Endometrium (tissue), 2 donors: ENCODE measurements around the gene IGFBP4.
A peak's percentile ranks its signal among the peaks of the same experiment; 100 is the strongest.
"Not testable (repeated sequence)": the region's sequence is repeated elsewhere in the genome, so short reads cannot be mapped to it uniquely, and the experiment has no call there.

Experiments used
- FAIRE-seq: peaks from 2 replicates; lab custom pipeline; 2012; peaks lifted over from hg19 to GRCh38; lab: Jason Lieb, UNC
- donor health status: control.
- donor health status: control.

Gene IGFBP4

DNA sequence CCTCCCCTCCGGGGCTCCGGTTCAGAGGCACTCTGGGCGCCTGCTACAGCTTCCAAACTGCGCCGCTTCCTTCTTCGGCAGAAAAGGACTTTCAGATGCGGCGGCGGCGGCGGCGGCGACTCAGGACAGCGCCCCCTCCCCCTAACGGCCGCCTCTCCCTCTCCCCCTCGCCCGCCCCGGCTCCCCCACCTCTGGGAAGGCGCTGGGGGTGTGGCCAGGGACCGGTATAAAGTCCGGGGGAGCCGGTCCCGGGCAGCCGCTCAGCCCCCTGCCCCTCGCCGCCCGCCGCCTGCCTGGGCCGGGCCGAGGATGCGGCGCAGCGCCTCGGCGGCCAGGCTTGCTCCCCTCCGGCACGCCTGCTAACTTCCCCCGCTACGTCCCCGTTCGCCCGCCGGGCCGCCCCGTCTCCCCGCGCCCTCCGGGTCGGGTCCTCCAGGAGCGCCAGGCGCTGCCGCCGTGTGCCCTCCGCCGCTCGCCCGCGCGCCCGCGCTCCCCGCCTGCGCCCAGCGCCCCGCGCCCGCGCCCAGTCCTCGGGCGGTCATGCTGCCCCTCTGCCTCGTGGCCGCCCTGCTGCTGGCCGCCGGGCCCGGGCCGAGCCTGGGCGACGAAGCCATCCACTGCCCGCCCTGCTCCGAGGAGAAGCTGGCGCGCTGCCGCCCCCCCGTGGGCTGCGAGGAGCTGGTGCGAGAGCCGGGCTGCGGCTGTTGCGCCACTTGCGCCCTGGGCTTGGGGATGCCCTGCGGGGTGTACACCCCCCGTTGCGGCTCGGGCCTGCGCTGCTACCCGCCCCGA is at the start of gene IGFBP4:
IGFBP4 (plus strand) TSS at position 255 of the 792 bp plus-strand sequence; CDS start at position 541, 286 bp downstream.
- FAIRE-seq: no peak

DNA sequence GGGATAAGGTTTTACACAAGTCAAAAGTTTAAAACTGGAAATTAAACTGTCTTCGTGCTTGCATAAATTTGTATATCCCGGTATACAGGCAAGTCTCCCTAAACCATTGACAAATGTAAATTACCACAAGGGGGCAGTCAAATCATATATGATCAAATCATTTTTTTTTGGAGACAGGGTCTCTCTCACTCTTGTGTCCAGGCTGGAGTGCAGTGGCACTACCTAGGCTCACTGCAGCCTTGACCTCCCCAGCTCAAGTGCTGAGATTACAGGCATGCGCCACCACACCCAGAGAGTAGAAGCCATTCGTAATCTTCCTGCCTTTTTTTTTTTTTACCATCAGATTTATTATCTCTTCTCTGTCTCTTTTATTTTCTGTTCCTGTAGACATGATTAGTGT is 44.1 kb upstream of the IGFBP4 start:
- FAIRE-seq: no peak

DNA sequence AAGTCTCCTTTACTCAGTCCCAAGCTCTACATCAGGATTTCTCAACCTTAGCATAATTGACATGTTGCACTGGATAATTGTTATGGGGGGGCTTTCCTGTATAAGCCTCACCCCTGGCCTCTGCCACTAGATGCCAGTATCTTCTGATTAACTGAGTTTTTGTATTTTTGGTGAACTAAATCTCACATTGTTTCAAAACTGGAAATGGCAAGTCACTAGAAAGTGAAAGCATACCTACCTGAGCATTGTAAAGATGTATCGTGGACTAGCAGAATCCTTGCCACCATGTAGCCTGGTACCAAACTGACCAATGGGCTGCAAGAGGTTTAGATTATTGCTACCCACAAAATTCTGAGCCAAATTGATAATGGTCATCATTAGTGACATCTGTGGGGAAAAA is 40.6 kb upstream of the IGFBP4 start:
- no peak for FAIRE-seq

DNA sequence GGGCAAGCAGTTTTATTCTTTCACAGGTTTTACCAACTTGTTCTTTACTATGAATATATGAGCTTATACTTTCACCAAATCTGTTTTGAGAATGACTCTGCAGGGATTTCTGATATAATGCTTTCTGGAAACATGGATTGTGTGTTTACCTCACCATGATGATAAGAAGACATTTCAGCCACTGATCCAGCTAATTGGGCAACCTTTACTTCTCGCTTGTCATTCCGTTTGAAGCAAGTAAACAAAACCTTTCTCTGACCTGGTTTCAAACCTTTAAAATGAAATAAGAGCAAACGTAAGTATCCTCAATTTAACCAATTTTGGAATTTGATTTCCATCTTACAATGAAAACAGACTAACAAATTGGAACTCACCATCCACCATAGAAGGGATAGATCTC is 39.2 kb upstream of the IGFBP4 start:
- no peak for FAIRE-seq

DNA sequence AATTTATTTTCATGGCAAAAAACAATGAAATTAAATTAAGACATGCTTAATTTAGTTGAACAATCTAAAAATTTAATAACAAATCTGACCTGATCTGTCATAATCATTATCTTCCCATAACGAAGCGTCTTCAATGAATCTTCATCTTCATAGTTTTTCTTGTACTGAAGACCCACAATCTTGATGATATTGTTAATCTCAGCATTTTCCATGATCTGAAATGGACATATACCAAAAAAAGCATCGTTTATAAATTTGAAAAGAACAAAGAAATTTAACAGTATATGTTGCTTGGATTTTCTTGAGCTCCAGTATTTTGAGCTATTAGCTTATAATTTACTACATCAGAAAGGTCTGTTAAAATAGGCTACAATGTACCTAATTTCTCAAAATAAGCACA is 35.8 kb upstream of the IGFBP4 start:
- FAIRE-seq: no peak

DNA sequence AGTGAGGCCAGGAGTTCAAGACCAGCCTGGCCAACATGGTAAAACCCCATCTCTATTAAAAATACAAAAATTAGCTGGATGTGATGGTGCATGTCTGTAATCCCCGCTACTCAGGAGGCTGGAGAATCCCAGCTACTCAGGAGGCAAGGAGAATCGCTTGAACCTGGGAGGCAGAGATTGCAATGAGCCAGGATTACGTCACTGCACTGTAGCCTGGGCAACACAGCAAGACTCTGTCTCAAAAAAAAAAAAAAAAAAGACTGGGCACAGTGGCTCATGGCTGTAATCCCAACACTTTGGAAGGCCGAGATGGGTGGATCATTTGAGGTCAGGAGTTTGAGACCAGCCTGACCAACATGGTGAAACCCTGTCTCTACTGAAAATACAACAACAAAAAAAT is 33.7 kb upstream of the IGFBP4 start:
- FAIRE-seq: not testable (repeated sequence)

DNA sequence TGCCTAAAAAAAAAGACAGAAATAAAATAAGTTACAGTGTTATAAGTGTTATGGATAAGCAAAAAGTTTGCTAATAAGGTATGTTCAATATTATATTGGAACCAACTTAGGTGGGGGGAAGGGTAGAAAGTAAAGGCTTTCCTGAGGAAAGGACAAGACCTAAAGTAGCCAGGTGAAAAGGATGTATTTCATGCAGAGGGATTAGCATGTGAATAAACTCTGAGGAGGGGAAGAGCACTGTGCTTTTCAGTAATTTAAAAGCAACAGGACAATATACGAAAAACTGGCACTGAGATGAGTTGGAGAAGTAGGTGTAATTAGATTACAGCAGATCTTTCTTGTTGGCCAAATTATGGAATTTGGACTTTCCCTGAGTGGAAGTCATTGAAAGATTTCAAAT is 33.2 kb upstream of the IGFBP4 start:
- no peak for FAIRE-seq

DNA sequence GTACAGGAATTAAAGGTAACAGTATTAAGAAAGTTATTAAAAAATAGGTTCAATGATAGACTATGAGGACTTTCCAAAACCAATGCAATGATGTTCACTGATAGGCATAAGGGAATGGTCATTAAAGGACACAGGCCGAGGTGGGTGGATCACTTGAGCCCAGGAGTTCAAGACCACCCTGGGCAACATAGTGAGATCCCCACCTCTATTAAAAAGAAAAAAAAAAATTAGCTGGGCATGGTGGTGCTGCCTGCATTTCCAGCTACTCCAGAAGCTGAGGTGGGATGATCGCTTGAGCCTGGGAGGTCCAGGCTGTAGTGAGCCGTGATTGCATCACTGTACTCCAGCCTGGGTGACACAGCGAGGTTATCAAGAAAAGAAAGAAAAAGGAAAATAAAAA is 31.4 kb upstream of the IGFBP4 start:
- no peak for FAIRE-seq

DNA sequence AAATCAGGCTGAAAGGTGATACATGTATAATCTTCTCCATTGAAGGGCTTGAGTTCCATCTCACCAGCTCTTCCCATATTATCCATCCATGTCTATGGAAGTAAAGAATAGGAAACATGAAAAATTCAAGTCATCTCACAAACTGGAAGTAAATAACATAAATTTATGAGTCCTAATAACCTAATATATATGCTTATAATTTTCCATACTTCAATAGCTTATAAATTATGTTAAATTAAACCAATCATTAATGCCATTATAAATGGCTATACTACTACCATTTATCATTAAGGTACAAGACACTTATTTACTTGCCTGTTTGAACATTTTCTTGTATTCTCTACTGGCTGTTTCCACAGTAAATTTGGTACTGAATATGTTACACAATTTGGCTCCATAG is 30.4 kb upstream of the IGFBP4 start:
- no peak for FAIRE-seq

DNA sequence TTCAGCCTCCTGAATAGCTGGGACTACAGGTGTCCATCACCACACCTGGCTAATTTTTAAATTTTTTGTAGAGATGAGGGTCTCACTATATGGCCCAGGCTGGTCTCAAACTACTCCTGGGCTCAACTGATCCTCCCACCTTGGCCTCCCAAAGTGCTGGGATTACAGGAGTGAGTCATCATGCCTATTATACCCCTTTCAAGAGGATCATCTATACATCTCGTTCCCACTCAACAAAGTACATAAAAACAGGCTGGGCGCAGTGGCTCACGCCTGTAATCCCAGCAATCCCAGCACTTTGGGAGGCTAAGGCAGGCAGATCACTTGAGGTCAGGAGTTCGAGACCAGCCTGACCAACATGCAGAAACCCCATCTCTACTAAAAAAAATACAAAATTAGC is 28.9 kb upstream of the IGFBP4 start:
- FAIRE-seq: not testable (repeated sequence)

DNA sequence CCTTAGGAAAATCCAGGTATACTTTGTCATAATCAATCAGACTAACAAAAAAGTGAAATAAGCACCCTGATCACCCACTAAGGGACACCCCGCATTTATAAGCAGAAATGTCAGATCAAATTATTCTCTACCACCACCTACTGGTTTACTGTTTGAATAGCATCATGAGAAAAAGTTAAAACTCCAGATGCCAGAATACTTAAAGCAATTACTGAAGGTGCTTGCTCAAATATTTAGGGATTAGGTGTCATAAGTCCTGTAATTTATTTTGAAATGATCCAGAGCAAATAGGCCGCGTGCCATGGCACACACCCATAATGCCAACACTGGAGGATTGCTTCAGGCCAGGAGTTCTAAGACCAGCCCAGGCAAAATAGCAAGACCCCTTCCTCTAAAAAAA is 27.9 kb upstream of the IGFBP4 start:
- FAIRE-seq: peak; percentile 39

DNA sequence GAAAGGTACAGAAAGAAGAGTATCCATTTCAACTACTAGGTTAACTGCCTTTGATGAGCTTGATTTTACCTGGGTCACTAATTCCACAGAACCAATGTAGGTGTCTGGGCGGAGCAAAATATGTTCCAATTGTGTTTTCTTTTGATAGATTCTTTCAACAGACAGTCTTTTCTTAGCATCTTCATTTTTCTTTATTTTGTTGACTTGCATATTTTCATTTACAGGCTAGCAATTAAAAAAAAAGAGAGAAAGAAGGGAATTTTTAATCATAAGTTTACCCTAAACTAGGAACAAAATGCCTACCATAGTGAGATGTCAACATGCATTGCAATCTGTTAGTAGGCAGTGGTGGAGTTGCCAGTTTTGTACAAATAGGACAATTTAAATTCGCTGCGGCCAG is 26.6 kb upstream of the IGFBP4 start:
- FAIRE-seq: no peak

DNA sequence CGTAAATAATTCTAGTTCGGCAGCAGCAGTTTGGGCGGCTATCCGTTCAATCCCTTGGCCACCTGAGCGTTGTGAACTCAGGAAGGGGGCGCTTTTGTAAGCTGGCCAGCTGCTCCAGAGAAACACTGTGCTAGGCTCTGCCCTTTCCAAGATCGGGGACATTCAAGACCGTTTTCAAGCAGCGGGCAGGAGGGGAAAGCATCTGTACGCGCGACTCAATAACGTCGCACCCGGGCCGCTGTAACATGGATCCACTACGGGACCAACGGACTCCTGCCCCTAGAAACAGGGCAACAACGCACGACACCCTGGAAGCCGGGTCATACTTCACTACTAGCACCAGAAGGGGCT is 26.0 kb upstream of the IGFBP4 start:
- no peak for FAIRE-seq

DNA sequence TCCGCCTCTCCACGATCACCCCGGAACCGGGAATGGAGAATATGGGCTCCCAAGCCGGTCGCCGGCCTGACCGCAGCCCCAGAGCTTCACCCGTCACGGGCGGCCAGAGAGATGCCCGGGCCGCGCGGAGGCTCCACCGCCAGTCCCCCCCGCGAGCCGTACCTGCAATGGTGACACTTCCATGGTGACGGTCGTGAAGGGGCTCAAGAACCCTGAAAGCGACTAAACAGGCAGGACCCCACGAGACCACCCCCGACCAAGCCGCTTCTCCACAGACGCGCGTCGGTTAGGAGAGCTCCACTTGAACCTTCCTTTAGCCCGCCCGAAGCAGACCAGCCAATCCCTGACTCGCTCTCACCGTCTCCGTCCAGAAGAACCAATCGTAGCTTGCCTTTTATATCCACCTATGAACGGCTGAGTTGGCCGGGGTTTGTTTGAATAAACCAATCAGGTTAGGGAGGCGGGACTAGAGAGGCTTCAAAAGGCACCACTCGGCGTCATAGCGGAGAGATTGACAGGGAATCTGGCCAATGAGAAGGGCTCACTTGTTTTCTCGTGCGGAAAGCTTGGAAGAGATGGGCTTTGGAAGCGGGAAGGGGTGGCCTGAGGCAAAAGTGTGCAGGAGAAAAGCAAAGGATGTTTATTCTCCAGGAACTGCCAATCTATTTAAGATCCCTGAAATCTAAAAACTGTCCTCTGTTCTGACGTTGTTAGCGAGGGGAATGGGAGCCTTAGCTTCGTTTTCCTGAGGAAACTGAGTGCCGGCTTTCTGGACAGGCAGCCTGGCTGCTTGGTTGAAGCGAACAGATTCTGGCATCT is 25.4 kb upstream of the IGFBP4 start, which contains the start of gene TOP2A:
TOP2A (minus strand) TSS at position 288 of the 819 bp plus-strand sequence; CDS start at position 183, 105 bp downstream.
- FAIRE-seq: peak; percentile 99

DNA sequence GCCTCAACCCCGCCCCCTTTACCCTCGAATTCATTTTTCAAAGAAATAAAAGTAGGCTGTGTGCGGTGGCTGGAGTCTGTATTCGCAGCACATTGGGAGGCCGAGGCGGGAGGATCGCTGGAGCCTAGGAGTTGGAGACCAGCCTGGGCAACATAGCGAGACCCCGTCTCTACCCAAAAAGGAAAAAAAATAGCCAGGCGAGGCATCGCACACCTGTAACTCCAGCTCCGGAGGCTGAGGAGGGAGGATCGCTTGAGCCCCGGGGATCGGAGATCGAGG is 24.9 kb upstream of the IGFBP4 start:
- no peak for FAIRE-seq

DNA sequence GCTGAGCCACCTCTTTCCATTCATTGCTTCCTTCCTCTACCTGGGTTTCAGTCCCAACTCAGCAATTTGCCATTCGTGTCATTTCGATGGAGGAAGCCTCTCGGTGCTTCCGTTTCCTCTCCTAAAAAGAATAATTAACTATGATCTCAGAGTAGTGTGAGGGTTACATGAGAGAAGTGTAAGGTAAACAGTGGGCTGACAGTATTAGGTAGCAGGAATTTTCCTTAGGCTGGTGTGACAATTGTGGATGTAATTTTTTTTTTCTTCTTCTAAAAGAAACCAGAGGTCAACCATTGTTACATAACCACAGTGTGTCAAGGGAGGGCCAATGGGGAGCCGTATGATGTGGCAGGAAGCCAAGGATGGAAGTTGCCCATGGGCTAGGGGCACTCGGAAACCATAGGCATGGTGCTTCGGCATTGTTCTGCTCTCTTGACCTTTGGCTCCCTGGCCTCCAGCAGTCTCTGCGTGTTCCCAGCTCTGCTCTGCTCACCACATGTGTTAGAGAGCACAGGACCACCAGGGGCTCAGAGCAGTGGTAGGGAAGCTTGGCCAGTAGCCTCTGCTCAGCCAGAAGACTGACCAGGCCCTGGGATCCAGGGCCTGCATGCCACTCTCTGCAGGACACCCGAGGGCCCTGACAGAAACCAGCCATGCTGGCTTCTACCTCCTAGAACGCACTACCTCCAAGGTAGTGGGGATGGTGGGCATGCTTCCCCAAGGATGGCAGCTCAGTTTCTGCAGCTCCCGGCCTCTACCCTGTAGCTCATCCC is 23.5 kb upstream of the IGFBP4 start:
- FAIRE-seq: no peak

DNA sequence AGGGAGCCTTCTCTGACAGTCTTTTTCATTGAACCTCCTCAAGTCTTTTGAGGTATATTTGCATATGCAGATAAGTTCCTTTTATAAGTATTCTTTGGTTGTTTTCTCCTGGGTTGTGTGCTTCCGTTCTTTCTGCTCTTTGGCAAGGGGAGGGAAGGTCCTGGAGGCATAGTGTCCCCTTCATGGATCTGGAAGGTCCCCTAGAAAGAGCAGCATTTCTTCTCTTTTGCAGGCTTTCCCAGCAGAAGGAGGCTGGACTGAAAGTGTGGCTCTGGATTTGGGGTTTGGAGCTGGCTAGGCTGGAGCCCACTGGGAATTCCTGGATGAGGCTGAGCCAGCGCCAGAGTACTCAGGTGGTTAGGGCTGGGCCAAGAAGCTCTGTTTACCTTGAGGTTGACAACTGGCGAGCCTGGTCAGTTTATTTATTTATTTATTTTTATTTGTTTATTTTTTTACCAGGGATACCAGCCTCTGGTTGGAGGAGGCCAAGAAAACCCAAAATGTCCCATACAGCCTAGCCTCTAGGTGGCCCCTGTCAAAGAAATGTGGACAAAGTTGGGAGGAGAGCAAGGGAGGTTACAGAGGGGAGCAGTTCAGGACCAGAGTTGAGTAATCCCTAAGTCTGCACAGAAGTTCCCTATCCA is 20.1 kb upstream of the IGFBP4 start:
- FAIRE-seq: no peak

DNA sequence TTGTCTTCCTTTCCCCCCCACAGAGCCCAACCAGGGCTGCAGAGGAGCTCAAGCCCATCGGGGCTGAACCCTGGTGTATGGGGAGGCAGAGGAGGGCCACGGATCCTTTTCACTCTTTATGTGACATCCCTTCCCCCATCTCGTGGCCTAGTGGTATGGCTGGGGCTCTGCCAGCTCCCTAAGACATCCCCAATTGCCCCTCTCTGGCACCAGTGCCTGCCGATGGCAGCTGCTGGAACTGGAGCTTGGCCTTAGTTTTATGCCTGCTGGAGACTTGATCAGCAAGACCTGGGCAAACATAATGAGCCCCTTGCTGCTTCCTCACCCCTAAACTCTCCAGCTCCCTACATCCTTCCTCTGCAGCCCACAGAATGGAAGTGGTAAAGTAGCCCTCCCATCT is 17.5 kb upstream of the IGFBP4 start:
- FAIRE-seq: no peak

DNA sequence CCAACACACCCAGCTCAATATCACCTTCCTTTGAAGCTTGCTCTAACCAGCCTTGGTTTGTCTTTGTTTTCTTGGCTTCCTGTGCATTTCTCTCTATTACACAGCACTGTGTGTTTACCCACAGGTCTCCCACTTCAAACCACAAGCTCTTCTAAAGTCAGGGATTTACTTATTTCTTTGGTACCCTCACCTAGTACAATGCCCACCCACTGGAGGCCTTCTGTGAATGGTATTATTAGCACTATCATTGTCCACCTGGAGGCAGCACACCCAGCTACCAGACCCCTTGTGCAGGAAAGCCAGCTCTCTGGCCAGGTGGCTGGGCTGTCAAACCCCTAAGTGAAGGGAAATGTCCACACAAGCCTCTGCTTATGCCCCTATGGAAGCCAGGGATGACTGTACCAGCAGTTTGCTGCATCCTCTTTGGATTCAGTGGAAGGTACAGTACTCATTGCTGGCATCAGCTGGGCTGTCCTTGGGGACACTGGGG is 16.2 kb upstream of the IGFBP4 start:
- no peak for FAIRE-seq

DNA sequence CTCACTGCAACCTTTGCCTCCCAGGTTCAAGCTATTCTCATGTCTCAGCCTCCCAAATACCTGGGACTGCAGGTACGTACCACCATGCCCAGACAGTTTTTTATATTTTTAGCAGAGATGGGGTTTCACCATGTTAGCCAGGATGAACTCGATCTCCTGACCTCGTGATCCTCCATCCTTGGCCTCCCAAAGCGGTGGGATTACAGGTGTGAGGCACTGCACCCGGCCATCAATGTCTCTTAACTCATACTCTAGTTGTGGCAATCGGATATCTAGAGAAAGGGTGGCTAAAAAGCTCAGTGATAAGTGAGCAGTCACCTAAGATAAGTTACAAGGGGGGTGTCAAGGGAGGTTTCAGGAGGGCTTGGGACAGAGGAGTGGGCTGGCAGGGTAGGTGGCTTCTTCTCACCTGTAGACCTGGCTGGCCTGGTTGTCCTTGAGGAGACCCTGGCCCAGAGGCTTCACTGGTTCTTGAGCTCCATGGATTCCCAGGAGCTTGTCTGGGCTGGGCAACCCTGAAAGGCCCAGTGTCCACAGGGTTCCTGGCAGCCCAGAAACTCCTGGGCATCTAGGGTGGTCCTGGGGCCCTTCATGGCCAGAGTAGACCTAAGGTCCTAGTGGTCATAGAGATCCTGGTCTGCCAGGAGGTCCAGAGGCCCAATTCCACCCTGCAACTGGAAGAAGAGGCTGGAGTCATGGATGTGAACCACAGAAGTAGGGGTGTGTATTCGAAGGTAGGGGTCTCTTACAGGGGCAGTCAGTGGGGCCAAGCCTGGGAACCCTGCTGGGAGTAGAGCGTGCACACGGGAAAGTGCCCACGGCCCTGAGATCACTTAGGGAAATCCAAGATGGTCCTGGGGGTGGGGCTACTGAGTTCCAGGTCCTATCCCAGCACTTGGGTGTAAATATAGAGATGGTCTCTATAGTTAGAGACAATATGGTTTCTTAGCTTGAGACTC is 12.7 kb upstream of the IGFBP4 start:
- no peak for FAIRE-seq

DNA sequence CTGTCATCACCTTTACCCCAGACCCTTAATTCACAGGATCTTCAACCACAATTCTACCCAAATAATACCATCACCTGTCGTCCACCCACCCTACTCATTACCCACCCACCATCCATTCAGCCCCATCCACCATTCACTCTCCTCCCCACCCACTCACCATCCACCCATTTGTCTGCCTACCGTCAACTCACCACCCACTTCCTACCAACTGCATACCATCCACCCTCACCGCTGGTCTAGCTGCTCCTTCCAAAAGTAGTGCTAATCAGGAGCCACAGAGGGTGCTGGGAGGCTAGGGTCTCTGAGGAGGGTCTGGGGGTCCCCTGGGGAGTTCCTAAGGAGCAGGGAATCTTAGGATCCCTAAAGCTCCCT is 12.0 kb upstream of the IGFBP4 start:
- FAIRE-seq: no peak
